Urinary bladder (tissue), 4 donors: ENCODE results near the gene RFC2. TPM values are rescaled to one million over a fixed set of nuclear protein-coding genes. Genes with fewer than 3 reads are reported as not detected.
"Not testable (repeated sequence)": the region's sequence is repeated elsewhere in the genome, so short reads cannot be mapped to it uniquely, and the experiment has no call there.

Experiments used
- DNase-seq: peaks from one replicate; pipeline ENCODE4 v3.0.0-alpha.2; 2015; ENCODE audit errors: extremely low spot score
- H3K27ac ChIP-seq: one replicate; pipeline ENCODE4 v1.5.1; 2013; ENCODE audit warnings: low read depth, mild to moderate bottlenecking, moderate library complexity
- H3K36me3 ChIP-seq: one replicate; pipeline ENCODE4 v1.6.1; 2013; ENCODE audit warnings: mild to moderate bottlenecking, moderate library complexity; ENCODE audit not compliant: insufficient read depth
- H3K4me1 ChIP-seq: one replicate; pipeline ENCODE4 v1.6.1; 2013; ENCODE audit warnings: mild to moderate bottlenecking, moderate library complexity; ENCODE audit not compliant: insufficient read depth
- H3K4me3 ChIP-seq: one replicate; pipeline ENCODE4 v1.5.1; 2013; ENCODE audit warnings: low read depth, low read length
- WGBS: extraction: QIAGEN DNeasy Blood & Tissue Kit; methylation state at CpG from one replicate; pipeline ENCODE4 v1.1.7; 2013; 5-methylcytosine and 5-hydroxymethylcytosine counted together
- polyA plus RNA-seq: library from polyadenylated mRNA; stranded (reverse); fragments of 200-250 nt; gene quantifications from one replicate; pipeline ENCODE4 v1.2.3, GENCODE V29; 2013
- total RNA-seq: library from RNA; depleted of rRNA; stranded (reverse); fragments of >200 nt; gene quantifications from one replicate; pipeline ENCODE4 v1.2.3, GENCODE V29; 2014
- donor health status: healthy with polysubstance abuse.
- donor health status: healthy.

RFC2 gene
- total and polyA plus RNA-seq, 2 donors, result 19.5 to 22.4 TPM

- 95% methylated on average over 13 of the region's 13 CpGs for WGBS
- not testable (repeated sequence) for H3K36me3 ChIP-seq, H3K27ac ChIP-seq, H3K4me3 ChIP-seq, H3K4me1 ChIP-seq, DNase-seq
Observed at GRCh38 chr7:74224907-74225306, 29.3 kb downstream of the RFC2 start.

GRCh38 chr7:74224511-74224832, 29.7 kb downstream of the RFC2 start:
- no peak for DNase-seq
- H3K4me3 ChIP-seq, result no peak overlapping the region
- H3K36me3 ChIP-seq, result no peaks in the 10 kb centered on the region
- H3K27ac ChIP-seq, result no peak overlapping the region
- no peaks in the 10 kb centered on the region for H3K4me1 ChIP-seq
- 93% methylated on average over 12 of the region's 12 CpGs for WGBS

GRCh38 chr7:74223711-74224510, 30.3 kb downstream of the RFC2 start:
- no peak for DNase-seq
- Histone ChIP-seq H3K4me3 (no peak overlapping the region), H3K4me1 (no peaks in the 10 kb centered on the region), H3K27ac (no peak overlapping the region), H3K36me3 (no peaks in the 10 kb centered on the region)
- WGBS, result 69% methylated on average over 18 of the region's 18 CpGs

DNA sequence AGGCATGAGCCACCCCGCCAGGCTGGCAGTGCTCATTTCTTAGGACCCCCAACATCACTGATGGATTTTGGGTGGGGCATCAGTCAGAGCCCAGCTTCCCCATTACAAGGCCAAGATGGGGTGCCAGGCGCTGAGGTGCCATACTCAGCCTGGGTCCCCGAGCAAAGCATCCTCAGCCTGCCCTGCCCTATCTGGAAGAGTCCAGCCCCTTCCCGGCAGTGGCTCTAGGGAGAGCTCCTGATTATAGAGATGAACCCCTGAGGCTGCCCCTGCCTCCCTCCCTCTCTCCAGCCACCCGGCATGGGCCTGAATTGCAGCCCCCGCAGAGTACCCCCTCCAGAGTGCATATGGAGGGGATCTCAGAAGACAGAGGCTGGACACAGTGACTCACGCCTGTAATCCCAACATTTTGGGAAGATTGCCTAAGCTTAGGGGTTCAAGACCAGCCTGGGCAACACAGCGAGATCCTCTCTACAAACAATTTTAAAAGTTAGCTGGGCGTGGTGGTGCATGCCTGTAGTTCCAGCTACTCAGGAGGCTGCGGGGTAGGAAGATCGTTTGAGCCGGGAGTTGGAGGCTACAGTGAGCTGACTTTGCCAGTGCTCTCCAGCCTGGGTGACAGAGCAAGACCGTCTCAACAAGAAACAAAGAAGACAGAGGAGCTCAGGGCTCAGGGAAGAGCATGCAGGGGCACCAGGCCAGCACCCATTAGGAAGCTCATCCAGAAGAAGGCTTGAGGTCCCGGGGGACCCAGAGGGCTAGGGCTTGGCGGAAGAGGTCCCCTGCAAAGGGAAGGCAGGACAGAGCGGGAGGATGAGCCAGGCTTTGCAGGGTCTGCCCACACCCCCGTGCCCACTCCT, 31.1 kb downstream of the RFC2 start:
- H3K4me3 ChIP-seq, result no peak overlapping the region
- DNase-seq, result no peak
- no peaks in the 10 kb centered on the region for H3K4me1 ChIP-seq
- WGBS, result 81% methylated on average over 17 of the region's 17 CpGs
- H3K36me3 ChIP-seq, result no peaks in the 10 kb centered on the region
- H3K27ac ChIP-seq, result no peak overlapping the region

- Histone ChIP-seq H3K27ac (no peak overlapping the region), H3K4me1 (no peaks in the 10 kb centered on the region), H3K36me3 (no peaks in the 10 kb centered on the region), H3K4me3 (no peak overlapping the region)
- 91% methylated on average over 11 of the region's 11 CpGs for WGBS
- no peak for DNase-seq
Observed at GRCh38 chr7:74221713-74222112, 32.5 kb downstream of the RFC2 start.

DNA sequence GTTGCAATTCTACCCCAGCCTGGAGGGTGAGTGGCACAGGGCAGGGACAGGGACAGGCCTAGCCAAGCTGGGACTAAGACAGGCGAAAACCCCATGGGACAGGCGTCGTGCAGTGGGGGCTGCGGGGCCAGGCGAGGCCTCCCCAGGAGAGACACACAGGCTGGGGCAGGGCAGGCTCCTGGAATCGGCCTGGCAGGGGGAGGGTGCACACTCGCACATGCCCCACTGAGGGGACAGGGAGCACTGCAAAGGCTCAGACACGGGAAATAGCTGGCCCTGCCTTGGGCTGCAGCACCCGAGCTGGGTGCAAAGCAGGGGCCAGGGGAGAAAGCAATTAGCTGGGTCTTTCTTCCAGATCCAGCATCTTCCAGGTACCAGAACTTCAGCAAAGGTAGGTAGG, 34.0 kb downstream of the RFC2 start:
- DNase-seq, result no peak
- H3K4me3 ChIP-seq, result no peak overlapping the region
- WGBS, result 77% methylated on average over 9 of the region's 9 CpGs
- H3K4me1 ChIP-seq, result no peaks in the 10 kb centered on the region
- no peaks in the 10 kb centered on the region for H3K36me3 ChIP-seq
- H3K27ac ChIP-seq, result no peak overlapping the region

GRCh38 chr7:74219416-74219815, 34.8 kb downstream of the RFC2 start:
- H3K4me3 ChIP-seq, result no peak overlapping the region
- no peaks in the 10 kb centered on the region for H3K4me1 ChIP-seq
- H3K27ac ChIP-seq, result no peak overlapping the region
- H3K36me3 ChIP-seq, result no peaks in the 10 kb centered on the region
- WGBS, result 75% methylated on average over 11 of the region's 11 CpGs
- no peak for DNase-seq

GRCh38 chr7:74218343-74218698, 35.9 kb downstream of the RFC2 start:
- DNase-seq, result no peak
- H3K36me3 ChIP-seq, result no peaks in the 10 kb centered on the region
- H3K4me3 ChIP-seq, result no peak overlapping the region
- 82% methylated on average over 2 of the region's 2 CpGs for WGBS
- H3K27ac ChIP-seq, result no peak overlapping the region
- no peaks in the 10 kb centered on the region for H3K4me1 ChIP-seq

DNA sequence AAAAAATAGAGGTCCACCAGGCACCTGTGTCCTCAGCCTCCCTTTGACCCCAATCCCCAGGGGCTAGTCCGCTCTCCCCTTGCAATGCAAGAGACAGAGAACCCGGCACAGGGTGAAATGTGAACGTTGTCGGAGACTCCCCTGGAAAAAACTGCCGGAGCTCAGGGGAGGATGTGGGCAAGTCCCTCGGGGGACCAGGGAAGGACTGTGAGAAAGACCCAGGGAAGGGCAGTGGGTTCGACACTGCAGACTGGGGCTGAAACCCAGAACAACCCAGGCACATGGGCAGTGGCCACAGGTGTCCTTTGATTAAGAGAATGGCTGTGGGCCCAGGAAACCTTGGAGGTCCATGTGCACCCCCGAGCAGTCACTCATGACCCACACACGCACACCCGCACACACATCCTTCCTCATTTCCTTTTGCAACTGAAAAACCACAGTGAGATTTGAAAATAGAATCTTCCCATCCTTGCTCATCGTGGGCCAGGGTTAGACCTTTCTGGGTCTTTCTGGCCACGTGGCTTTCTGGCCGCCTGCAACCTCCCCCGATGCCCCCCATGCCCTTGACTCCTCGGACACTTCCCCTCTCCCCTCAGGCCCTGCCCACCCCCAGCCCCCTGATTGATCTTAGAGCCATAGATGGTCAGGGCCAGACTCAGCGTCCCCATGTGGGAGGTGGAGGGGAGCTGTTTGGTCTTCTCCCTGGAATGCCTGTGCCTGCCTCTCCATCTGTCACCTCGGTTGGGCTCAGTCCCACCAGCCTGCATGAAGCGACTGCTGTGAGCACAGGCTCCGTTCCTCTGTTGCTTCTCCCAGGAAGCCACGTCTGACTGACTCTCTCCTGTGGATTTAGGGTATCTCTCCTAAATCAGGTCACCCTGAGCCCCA, 36.5 kb downstream of the RFC2 start:
- H3K27ac ChIP-seq, result no peak overlapping the region
- no peaks in the 10 kb centered on the region for H3K4me1 ChIP-seq
- WGBS, result 60% methylated on average over 20 of the region's 20 CpGs
- H3K36me3 ChIP-seq, result no peaks in the 10 kb centered on the region
- H3K4me3 ChIP-seq, result no peak overlapping the region
- no peak for DNase-seq

DNA sequence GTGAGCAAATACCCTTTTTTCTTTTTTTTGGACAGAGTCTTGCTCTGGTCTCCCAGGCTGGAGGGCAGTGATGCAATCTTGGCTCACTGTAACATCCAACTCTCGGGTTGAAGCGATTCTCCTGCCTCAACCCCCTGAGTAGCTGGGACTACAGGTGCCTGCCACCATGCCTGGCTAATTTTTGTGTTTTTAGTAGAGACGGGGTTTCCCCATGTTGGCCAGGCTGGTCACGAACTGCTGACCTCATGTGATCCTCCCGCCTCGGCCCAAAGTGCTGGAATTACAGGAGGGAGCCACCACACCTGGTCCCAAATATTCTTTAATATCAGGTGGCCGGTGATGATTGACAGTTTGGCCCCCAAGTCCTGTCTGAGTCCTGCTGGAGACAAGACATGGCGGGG, 37.8 kb downstream of the RFC2 start:
- H3K36me3 ChIP-seq, result no peaks in the 10 kb centered on the region
- H3K4me1 ChIP-seq, result no peaks in the 10 kb centered on the region
- no peak overlapping the region for H3K27ac ChIP-seq
- H3K4me3 ChIP-seq, result no peak overlapping the region
- 67% methylated on average over 8 of the region's 8 CpGs for WGBS
- DNase-seq, result no peak

GRCh38 chr7:74215921-74216320, 38.3 kb downstream of the RFC2 start:
- Histone ChIP-seq H3K36me3 (no peaks in the 10 kb centered on the region), H3K4me3 (no peak overlapping the region), H3K4me1 (no peaks in the 10 kb centered on the region), H3K27ac (no peak overlapping the region)
- 80% methylated on average over 15 of the region's 15 CpGs for WGBS
- DNase-seq, result no peak

DNA sequence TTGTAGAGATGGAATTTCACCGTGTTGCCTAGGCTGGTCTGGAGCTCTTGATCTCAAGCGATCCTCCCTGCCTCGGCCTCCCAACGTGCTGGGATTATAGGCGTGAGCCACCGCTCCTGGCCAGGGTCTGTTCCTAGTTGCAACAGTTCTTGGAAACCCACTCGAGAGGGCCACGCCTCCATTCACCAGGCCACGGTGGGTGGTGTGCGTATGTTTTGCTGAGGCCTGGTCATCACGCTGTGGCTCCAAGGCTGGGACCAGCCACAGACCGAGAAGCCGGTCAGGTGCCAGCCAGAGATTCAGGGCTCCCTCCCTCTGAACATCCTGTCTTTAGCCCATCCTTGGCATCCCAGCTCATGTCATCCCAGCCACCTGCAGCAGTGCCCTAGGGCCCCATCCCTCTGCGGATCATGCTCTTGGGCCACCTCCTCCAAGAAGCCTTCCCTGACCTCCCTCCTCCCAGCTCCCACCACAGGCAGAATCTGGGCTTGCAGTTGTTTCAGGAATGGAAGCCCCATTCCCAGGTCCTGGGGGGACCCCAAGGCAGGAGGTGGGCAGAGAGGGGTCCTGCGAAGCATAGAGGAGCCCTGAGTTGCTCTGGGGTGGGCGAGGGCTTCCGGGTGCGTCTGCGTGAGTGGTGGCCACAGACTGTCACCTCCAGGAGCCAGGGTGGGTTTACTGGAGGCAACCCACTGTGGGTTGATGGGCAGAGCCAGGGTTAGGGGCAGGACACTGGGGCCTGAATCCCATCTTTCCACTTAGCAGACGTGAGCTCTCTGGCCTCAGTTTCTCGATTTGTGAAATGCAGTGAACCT, 39.2 kb downstream of the RFC2 start:
- DNase-seq, result no peak
- Histone ChIP-seq H3K4me1 (no peaks in the 10 kb centered on the region), H3K4me3 (no peak overlapping the region), H3K27ac (no peak overlapping the region), H3K36me3 (no peaks in the 10 kb centered on the region)
- 87% methylated on average over 21 of the region's 21 CpGs for WGBS

GRCh38 chr7:74212661-74213060, 41.5 kb downstream of the RFC2 start:
- 88% methylated on average over 11 of the region's 11 CpGs for WGBS
- Histone ChIP-seq H3K4me1 (no peaks in the 10 kb centered on the region), H3K4me3 (no peak overlapping the region), H3K36me3 (no peaks in the 10 kb centered on the region), H3K27ac (no peak overlapping the region)
- no peak for DNase-seq
